C1 segment of cervical spinal cord (tissue), 14 donors: Measurements from ENCODE around the gene GOT1.

Source experiments
- DNase-seq, 14 donors: peaks; one replicate each; lab custom pipeline; 2025; lab: John Stamatoyannopoulos, UW

Gene GOT1

GRCh38 chr10:99395750-99396445 is 34.5 kb downstream of the GOT1 start:
- DNase-seq = peak in 5 of 14 donors; percentile 12 to 40 (median 23)

DNA sequence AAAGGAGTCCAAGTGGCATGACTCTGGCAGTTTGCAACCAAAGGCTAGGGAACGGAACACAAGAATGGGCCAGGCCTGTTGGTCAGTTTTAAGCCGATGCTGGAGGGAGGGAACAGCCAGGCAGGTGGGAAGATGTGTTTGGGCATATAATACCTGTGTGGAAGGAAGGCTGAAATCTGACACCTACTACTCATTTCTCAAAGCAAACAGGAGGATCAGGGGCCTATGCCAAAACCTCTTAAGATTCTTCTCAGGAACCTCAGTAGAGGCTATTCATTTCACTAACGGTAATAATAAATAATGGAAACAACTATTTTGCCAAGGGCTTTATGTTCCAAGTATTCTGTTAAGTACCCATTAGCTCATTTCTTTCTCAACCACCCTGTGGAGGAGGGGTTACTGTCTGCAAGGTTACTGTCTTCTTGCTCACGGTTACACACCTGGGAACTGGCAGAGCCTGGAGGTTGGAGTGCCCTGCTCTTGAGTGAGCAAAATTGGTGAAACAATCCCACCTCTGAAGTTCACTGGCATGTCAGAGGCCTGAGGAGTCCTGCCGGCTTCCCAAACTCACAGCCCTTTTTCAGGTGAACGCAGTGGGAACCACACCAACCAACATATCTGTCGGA is 35.5 kb downstream of the GOT1 start:
- DNase-seq = peak in 2 of 14 donors; percentile 6 to 9

GRCh38 chr10:99394256-99394655 is 36.2 kb downstream of the GOT1 start:
- DNase-seq = no peak

DNA sequence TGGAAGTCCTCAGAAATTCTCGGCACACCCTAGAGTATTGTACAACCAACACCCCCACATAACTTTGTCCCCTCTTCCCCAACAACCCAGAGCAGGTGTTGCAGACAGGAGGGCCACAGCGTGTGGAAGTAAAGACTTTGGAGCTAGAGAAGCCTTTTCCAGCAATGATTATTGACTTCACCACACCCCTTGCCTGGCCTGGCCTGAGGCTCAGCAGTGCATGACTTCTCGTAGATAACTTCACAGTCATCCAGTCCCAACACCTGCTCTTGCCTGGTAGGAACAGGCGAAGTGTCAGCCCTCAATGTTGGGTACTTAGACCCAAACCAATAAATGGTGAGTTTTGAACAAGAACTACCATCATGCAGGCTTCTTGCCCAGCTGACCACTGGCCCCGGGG is 36.7 kb downstream of the GOT1 start:
- DNase-seq = no peak

DNA sequence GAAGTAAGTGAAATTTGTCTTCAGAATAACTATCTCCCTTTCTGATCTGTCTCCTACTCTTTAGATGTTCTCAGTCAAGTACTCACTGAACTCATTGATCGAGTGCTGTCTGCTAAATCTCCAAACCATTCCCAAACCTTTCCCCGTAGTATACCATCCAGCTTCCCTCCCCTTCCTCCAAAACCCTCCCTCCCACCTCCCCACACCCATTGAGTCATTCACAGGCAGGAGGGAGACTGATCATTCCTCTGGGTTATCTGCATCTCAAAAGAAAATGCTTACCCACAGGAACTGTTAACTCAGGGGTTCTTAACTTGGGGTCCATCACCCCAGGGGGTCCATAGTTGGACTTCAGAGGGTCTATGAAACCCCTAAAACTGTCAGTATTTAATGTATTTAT is 37.4 kb downstream of the GOT1 start:
- DNase-seq = no peak

DNA sequence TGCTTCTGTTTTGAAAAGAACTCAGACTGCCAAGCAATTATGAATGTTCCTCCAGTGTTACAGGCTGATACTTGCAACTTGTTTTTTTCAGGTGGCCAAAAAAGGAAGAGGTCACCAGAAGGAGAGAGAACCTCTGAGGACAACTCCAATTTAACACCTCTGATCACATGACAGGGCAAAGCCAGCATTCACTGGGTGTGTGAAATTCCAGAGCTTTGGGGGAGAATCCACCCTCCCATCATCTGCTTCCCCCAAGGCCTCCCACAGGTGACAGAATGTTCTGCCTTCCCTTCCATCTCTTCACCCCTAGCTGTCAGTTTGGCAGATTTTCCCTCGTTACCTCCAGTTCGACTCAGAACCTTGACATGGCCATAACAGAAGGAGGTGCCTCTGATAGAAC is 39.1 kb downstream of the GOT1 start:
- no peak for DNase-seq

DNA sequence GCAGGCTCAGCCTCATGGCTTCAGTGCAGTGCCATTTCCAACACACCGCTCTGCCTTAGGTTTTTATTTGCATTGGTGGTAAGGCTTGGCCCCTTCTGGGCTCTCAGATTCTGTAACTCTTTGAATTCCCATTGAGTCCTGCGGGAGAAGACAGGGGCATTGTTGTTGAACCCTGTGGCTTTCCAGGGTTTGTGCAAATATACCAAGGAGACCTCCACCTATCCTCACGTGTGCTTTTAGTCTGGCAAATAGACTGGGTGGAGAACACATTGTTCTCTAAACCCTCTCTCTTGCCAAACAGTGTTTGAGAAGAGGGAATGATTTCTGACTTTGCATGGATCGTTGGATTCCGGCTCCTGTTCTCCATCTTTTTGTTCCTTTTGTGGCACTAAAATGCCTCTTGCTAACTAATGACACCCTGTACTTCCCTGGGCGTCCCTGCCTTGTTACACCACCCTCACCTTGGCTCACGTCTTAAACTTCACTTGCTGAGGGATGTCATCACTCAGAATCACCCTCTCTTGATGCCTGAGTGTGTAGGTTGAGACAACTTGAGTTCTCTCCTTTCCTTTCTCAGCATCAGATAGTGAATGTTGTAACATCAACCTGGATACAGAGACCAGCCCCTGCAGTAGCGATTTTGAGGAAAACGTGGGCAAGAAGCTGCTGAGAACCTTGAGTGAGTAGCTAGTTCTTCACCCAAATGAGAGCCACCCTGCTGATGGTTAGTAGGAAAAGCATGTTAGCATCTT is 40.5 kb downstream of the GOT1 start:
- DNase-seq = no peak

DNA sequence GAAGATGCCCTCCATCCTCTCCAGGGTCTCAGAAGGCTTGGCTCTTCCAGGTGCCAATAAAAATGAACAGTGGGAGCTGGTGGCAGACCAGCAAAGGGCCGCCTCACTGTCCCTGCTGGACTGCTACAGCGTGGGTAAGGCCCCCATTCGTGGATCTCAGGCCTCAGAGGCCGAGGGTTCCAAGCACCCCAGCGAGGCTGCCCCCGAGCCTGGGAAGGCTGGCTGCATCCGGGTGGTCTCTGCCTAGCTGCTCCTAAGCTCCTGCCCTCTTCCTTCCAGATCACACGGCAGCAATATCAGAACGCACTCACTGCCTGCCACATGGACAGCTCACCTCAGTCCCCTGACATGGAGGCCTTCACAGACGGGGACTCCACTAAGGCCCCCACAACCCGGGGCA is 42.9 kb downstream of the GOT1 start:
- DNase-seq = no peak

GRCh38 chr10:99387071-99387470 is 43.4 kb downstream of the GOT1 start:
- DNase-seq = no peak

DNA sequence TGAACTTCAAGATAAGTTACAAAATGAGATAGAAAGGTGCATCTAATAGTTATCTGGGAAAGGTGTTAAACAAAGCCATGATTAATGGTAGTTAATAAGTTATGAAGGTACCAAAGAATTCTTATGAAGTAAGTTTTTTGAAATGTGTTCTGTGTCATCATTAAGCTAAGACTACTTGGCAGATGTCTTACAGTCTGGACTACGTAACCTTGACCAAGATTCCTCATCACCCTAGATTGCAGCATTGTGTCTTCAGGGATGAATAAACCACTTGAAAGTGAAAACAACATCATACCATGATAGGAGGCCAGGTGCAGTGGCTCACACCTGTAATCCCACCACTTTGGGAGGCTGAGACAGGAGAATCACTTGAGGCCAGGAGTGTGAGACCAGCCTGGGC is 48.2 kb downstream of the GOT1 start:
- no peak for DNase-seq

- no peak for DNase-seq
Observed at GRCh38 chr10:99375426-99375825, 55.0 kb downstream of the GOT1 start.

DNA sequence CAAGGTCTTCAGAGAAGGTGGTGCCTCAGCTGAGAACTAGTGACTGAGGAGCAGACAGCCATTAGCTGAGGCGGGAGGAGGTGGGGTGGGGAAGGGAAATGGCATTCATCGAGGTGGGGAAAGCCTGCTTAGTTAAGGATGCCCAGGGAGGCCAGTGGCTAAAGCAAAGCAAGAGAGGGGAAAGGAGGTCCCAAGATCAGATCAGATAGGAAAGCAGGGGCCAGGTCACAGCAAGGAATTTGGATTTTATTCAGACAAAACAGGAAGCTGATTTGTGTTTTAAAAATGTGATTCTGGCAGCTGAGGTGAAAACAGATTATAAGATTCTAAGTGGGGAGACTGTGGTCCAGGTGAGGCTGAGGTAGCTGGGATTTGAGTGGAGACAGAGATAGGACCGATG is 55.5 kb downstream of the GOT1 start:
- DNase-seq = no peak

GRCh38 chr10:99374526-99374925 is 55.9 kb downstream of the GOT1 start:
- no peak for DNase-seq

GRCh38 chr10:99372546-99373271 is 57.7 kb downstream of the GOT1 start:
- DNase-seq = no peak

GRCh38 chr10:99370993-99371392 is 59.4 kb downstream of the GOT1 start:
- DNase-seq = no peak

DNA sequence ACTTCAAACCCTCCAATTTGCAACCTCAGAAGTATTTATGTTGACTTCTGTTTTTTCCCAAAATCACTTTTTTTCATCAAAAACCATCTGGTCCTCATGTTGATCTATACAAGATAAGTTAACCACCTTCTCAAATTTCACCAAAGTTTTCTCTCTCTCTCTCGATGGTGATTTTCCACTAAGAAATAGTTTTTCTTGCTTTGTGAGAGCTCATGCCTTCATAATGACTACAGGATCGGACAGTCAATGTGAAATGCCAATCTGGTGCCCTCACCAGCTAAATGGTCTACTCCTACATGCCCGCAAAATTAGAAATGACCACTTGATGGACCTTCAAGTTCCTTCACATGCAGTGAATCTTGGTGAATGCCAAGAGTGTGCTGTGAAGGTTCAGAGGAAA is 60.9 kb downstream of the GOT1 start:
- DNase-seq = no peak

- no peak for DNase-seq
Observed at GRCh38 chr10:99369126-99369525, 61.3 kb downstream of the GOT1 start.

DNA sequence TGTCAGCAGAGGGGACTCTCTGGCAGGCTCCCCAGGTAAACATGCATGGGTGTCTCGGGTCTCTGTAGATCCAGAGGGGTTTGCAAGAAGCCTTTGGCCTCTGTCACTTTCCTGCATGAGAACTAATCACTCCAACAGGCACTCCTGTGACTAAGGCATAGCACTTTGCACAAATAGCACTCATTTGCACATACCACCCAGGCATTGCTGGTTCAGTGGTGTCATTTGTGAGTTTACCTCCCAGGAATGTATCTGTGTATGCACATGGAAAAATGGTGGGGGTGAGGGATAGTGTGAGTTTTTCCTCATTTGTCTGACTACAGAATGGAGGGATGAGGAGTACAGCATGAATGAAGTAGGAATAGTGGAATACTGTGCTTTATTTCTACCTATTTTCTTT is 61.8 kb downstream of the GOT1 start:
- DNase-seq = no peak

DNA sequence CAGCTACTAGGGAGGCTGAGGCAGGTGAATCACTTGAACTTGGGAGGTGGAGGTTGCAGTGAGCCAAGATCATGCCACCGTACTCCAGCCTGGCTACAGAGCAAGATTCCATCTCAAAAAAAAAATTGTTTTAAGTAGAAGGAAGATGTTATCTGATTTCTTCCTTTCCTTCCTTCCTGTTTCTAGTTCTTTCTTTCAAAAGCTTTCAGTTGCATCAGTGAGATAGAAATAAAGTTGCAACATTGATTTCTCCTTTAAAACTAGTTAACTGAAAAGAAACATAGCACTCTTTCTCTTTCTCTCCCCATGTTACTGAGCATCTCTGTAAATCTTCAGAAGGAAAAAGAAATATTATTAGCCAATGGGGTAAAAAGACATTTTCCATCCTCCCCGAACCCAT is 63.8 kb downstream of the GOT1 start:
- no peak for DNase-seq

GRCh38 chr10:99365736-99366135 is 64.7 kb downstream of the GOT1 start:
- DNase-seq = no peak

DNA sequence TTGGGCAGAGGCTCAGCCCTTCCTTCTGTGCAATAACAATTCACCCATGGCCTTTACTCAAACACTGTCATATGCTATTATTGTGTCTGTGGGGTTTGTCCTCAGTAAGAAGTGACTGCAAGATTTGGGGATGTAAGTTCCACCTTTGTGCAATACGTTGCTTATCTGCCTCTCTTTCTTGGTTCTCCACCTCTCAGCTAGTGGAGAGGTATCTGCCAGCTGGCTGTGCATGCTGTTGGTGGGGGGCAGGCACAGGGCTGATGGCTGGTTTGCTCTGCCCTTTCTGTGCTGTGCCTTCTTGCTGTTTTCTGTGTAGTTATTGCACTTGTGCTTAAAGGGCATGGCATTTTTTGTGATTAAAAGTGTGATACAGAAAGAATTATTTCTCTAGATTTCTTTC is 65.1 kb downstream of the GOT1 start:
- DNase-seq = peak in 1 of 14 donors; percentile 42

DNA sequence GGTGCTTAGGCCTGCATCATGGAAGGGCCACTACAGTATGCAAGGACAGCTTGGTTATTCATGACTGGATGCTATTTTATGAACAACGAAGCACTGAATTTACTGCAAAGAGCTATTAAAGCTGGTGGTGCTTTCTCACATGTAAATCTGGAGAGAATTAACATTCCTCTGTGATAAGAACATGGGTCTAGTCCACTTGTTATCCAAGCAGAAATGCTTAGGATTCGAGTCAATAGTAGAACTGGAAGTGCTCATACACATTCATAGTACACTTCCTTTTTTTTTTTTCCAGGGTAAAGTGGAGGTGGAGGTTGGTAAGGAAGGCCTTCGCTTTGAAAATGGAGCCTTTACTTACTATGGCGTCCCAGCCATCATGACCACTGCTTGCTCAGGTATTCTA is 66.3 kb downstream of the GOT1 start:
- no peak for DNase-seq
